Activated T-helper 17 cell treated with anti-CD3 and anti-CD28 coated beads, Interleukin-2, amount 50 U/mL, for 72 hours (primary cell): Measurements from ENCODE around the gene SLC22A1. TPM values are rescaled to one million over a fixed set of nuclear protein-coding genes. Genes with fewer than 3 reads are reported as not detected.

Experiments
- ATAC-seq: fragments of 150-1000 bp; cut with Tn5 transposase; replicated peaks from 2 replicates; pipeline ENCODE4 v1.10.0; 2021; ENCODE audit warnings: mild to moderate bottlenecking, moderate library complexity
- H3K27ac Mint-ChIP-seq: one replicate; pipeline ENCODE4 v1.8.0; 2022; ENCODE audit warnings: mixed read lengths
- H3K27me3 Mint-ChIP-seq: one replicate; pipeline ENCODE4 v1.8.0; 2022; ENCODE audit warnings: mixed read lengths
- H3K36me3 Mint-ChIP-seq: one replicate; pipeline ENCODE4 v1.8.0; 2022; ENCODE audit warnings: low read depth, mild to moderate bottlenecking, mixed read lengths
- H3K4me1 Mint-ChIP-seq: one replicate; pipeline ENCODE4 v1.8.0; 2022; ENCODE audit warnings: mixed read lengths
- H3K4me3 Mint-ChIP-seq: one replicate; pipeline ENCODE4 v1.8.0; 2022; ENCODE audit warnings: mild to moderate bottlenecking, mixed read lengths
- H3K9me3 Mint-ChIP-seq: one replicate; pipeline ENCODE4 v1.8.0; 2022; ENCODE audit warnings: mixed read lengths
- total RNA-seq, 2 donors: library from RNA; stranded (reverse); gene quantifications; one replicate each; pipeline ENCODE4 v1.2.3, GENCODE V29; 2022

SLC22A1 gene
- total RNA-seq, 2 donors from 2014 or later = 3.3 to 3.7 TPM

- H3K27ac Mint-ChIP-seq = no peak overlapping the region
- no peaks in the 10 kb centered on the region for H3K36me3 Mint-ChIP-seq
- ATAC-seq = no peak
- H3K4me1 Mint-ChIP-seq = no peaks in the 10 kb centered on the region
- H3K9me3 Mint-ChIP-seq = peaks cover 9% of the 10 kb centered on the region
- H3K4me3 Mint-ChIP-seq = no peak overlapping the region
- peaks cover 22% of the 10 kb centered on the region for H3K27me3 Mint-ChIP-seq
These were observed 81.9 kb downstream of the SLC22A1 start for GRCh38 chr6:160203522-160203921.

- Mint-ChIP-seq H3K27me3 (peaks cover 26% of the 10 kb centered on the region), H3K36me3 (no peaks in the 10 kb centered on the region)
- ATAC-seq = no peak
These were observed 82.3 kb downstream of the SLC22A1 start for GRCh38 chr6:160203953-160204352.

GRCh38 chr6:160204710-160205109, 83.1 kb downstream of the SLC22A1 start:
- Mint-ChIP-seq H3K27ac (no peak overlapping the region), H3K27me3 (peaks cover 27% of the 10 kb centered on the region)

More at GRCh38 chr6:160203953-160204352, 82.3 kb downstream of the SLC22A1 start:
- no peaks in the 10 kb centered on the region for H3K4me1 Mint-ChIP-seq
- peaks cover 10% of the 10 kb centered on the region for H3K9me3 Mint-ChIP-seq
- H3K27ac Mint-ChIP-seq = no peak overlapping the region
- H3K4me3 Mint-ChIP-seq = no peak overlapping the region

GRCh38 chr6:160207618-160208017, 86.0 kb downstream of the SLC22A1 start:
- no peaks in the 10 kb centered on the region for H3K36me3 Mint-ChIP-seq
- no peak overlapping the region for H3K4me3 Mint-ChIP-seq
- H3K27ac Mint-ChIP-seq = no peak overlapping the region
- no peak for ATAC-seq
- peaks cover 28% of the 10 kb centered on the region for H3K27me3 Mint-ChIP-seq
- peaks cover 10% of the 10 kb centered on the region for H3K9me3 Mint-ChIP-seq
- H3K4me1 Mint-ChIP-seq = no peaks in the 10 kb centered on the region

More at GRCh38 chr6:160204710-160205109, 83.1 kb downstream of the SLC22A1 start:
- Mint-ChIP-seq H3K9me3 (peaks cover 10% of the 10 kb centered on the region), H3K4me3 (no peak overlapping the region), H3K36me3 (no peaks in the 10 kb centered on the region), H3K4me1 (no peaks in the 10 kb centered on the region)
- no peak for ATAC-seq

Other genes with a start within 250 kb of the SLC22A1 start
- not detected for gene MAS1, start 230.8 kb upstream of the SLC22A1 start, total RNA-seq
- 10 to 100 TPM; 68.2 to 82.2 TPM for gene IGF2R, start 152.7 kb upstream of the SLC22A1 start, total RNA-seq
- gene SLC22A2, start 137.0 kb downstream of the SLC22A1 start, total RNA-seq = not detected
- gene SLC22A3, start 226.6 kb downstream of the SLC22A1 start, total RNA-seq = under 1 TPM in 1 of 2 donors, not detected in 1; 0.11 TPM